H9 (cell line): ENCODE data around the gene CNIH1. TPM values are rescaled to one million over a fixed set of nuclear protein-coding genes. Genes with fewer than 3 reads are reported as not detected.

Experiments
- DNase-seq: peaks from one replicate; pipeline ENCODE4 v3.0.0-alpha.2; 2017
- H2AFZ ChIP-seq: one replicate; pipeline ENCODE4 v1.6.1; 2013; ENCODE audit warnings: mild to moderate bottlenecking, low read length, control low read depth, moderate library complexity
- H2AK5ac ChIP-seq: 2 replicates; pipeline ENCODE4 v1.6.1; 2013; ENCODE audit warnings: low read length, control low read depth, mixed read lengths; ENCODE audit not compliant: insufficient read length
- H2BK120ac ChIP-seq: one replicate; pipeline ENCODE4 v1.6.1; 2013; ENCODE audit warnings: low read depth, mild to moderate bottlenecking, low read length, control low read depth, inconsistent platforms; ENCODE audit not compliant: poor library complexity, severe bottlenecking
- H2BK12ac ChIP-seq: 2 replicates; pipeline ENCODE4 v1.6.1; 2013; ENCODE audit warnings: low read length, control low read depth, mixed read lengths, low read depth; ENCODE audit not compliant: insufficient read length
- H2BK15ac ChIP-seq: 2 replicates; pipeline ENCODE4 v1.6.1; 2013; ENCODE audit warnings: low read depth, low read length, control low read depth
- H2BK20ac ChIP-seq: one replicate; pipeline ENCODE4 v1.6.1; 2013; ENCODE audit warnings: low read depth, mild to moderate bottlenecking, low read length, control low read depth, inconsistent platforms; ENCODE audit not compliant: poor library complexity, severe bottlenecking
- H2BK5ac ChIP-seq: 2 replicates; pipeline ENCODE4 v1.6.1; 2013; ENCODE audit warnings: low read length, control low read depth, mixed read lengths; ENCODE audit not compliant: insufficient read length
- H3K14ac ChIP-seq: 2 replicates; pipeline ENCODE4 v1.6.1; 2013; ENCODE audit warnings: low read length, control low read depth; ENCODE audit not compliant: insufficient read depth
- H3K18ac ChIP-seq: 2 replicates; pipeline ENCODE4 v1.6.1; 2013; ENCODE audit warnings: low read depth, mild to moderate bottlenecking, mixed read lengths, low read length, control low read depth; ENCODE audit not compliant: insufficient read length
- H3K23ac ChIP-seq: 2 replicates; pipeline ENCODE4 v1.6.1; 2013; ENCODE audit warnings: low read length, control low read depth, mixed read lengths, low read depth; ENCODE audit not compliant: insufficient read length
- H3K23me2 ChIP-seq: 2 replicates; pipeline ENCODE4 v1.6.1; 2013; ENCODE audit warnings: low read depth, mild to moderate bottlenecking, mixed read lengths, low read length, control low read depth; ENCODE audit not compliant: insufficient read length, poor library complexity, severe bottlenecking
- H3K27ac ChIP-seq: 2 replicates; pipeline ENCODE4 v1.5.1; 2013; ENCODE audit warnings: low read length, control low read depth, mixed read lengths, low read depth; ENCODE audit not compliant: insufficient read length
- H3K27me3 ChIP-seq: 2 replicates; pipeline ENCODE4 v1.6.1; 2013; ENCODE audit warnings: low read length, control low read depth, inconsistent platforms; ENCODE audit not compliant: insufficient read depth
- H3K4ac ChIP-seq: 2 replicates; pipeline ENCODE4 v1.6.1; 2013; ENCODE audit warnings: low read depth, mild to moderate bottlenecking, control low read depth, inconsistent platforms, low read length, moderate library complexity
- H3K4me1 ChIP-seq: 2 replicates; pipeline ENCODE4 v1.6.1; 2013; ENCODE audit warnings: low read length, control low read depth, inconsistent platforms; ENCODE audit not compliant: insufficient read depth
- H3K4me2 ChIP-seq: 2 replicates; pipeline ENCODE4 v1.6.1; 2013; ENCODE audit warnings: low read length, control low read depth, mixed read lengths; ENCODE audit not compliant: insufficient read length, insufficient read depth
- H3K56ac ChIP-seq: 2 replicates; pipeline ENCODE4 v1.6.1; 2013; ENCODE audit warnings: low read depth, mild to moderate bottlenecking, mixed read lengths, low read length, control low read depth; ENCODE audit not compliant: insufficient read length
- H3K79me1 ChIP-seq: 2 replicates; pipeline ENCODE4 v1.6.1; 2013; ENCODE audit warnings: low read depth, mild to moderate bottlenecking, moderate library complexity, low read length, control low read depth, inconsistent platforms; ENCODE audit not compliant: insufficient read depth, poor library complexity, severe bottlenecking
- H3K79me2 ChIP-seq: 2 replicates; pipeline ENCODE4 v1.6.1; 2013; ENCODE audit warnings: low read length, control low read depth, inconsistent platforms; ENCODE audit not compliant: insufficient read depth
- H3K9ac ChIP-seq: 2 replicates; pipeline ENCODE4 v1.6.1; 2013; ENCODE audit warnings: low read length, control low read depth, mixed read lengths; ENCODE audit not compliant: insufficient read length; ENCODE audit errors: extremely low read depth
- H3K9me3 ChIP-seq: one replicate; pipeline ENCODE4 v1.6.1; 2013; ENCODE audit warnings: low read depth, low read length, inconsistent platforms; ENCODE audit not compliant: control insufficient read depth
- H3T11ph ChIP-seq: one replicate; pipeline ENCODE4 v1.6.1; 2013; ENCODE audit warnings: mild to moderate bottlenecking, low read length, control low read depth, inconsistent platforms
- H4K20me1 ChIP-seq: one replicate; pipeline ENCODE4 v1.6.1; 2013; ENCODE audit not compliant: control insufficient read depth, insufficient read length, insufficient read depth
- H4K5ac ChIP-seq: 2 replicates; pipeline ENCODE4 v1.6.1; 2013; ENCODE audit warnings: low read depth, mild to moderate bottlenecking, mixed read lengths, low read length, control low read depth; ENCODE audit not compliant: insufficient read length
- H4K8ac ChIP-seq: replicated peaks from 2 replicates; pipeline ENCODE4 v1.6.1; 2013; ENCODE audit warnings: low read length, control low read depth, mixed read lengths, low read depth; ENCODE audit not compliant: insufficient read length
- H4K91ac ChIP-seq: 2 replicates; pipeline ENCODE4 v1.6.1; 2013; ENCODE audit warnings: low read depth, mild to moderate bottlenecking, moderate library complexity, mixed read lengths, low read length, control low read depth; ENCODE audit not compliant: insufficient read length
- H3K27ac Mint-ChIP-seq, 3 experiments: 2 replicates in 2 of 3; 3 replicates in 1 of 3; pipeline ENCODE4 v1.8.0; 2020 to 2021; ENCODE audit warnings: mixed read lengths in 3 of 3, mild to moderate bottlenecking in 1 of 3, moderate library complexity in 1 of 3
- H3K27me3 Mint-ChIP-seq: 2 replicates; pipeline ENCODE4 v1.8.0; 2021; ENCODE audit warnings: low read depth, mild to moderate bottlenecking, moderate library complexity, mixed read lengths
- H3K36me3 Mint-ChIP-seq, 3 experiments: 2 replicates in 2 of 3; 3 replicates in 1 of 3; pipeline ENCODE4 v1.8.0; 2020 to 2021; ENCODE audit warnings: low read depth in 3 of 3, mixed read lengths in 3 of 3; ENCODE audit not compliant: insufficient read depth in 1 of 3
- H3K4me1 Mint-ChIP-seq, 2 experiments: 2 replicates each; pipeline ENCODE4 v1.8.0; 2020; ENCODE audit warnings: mixed read lengths in 2 of 2
- H3K4me3 Mint-ChIP-seq, 2 experiments: 2 replicates in 1 of 2; 3 replicates in 1 of 2; pipeline ENCODE4 v1.8.0; 2020 to 2021; ENCODE audit warnings: mild to moderate bottlenecking in 2 of 2, mixed read lengths in 2 of 2, moderate library complexity in 1 of 2
- H3K9me3 Mint-ChIP-seq, 2 experiments: 2 replicates in 1 of 2; 3 replicates in 1 of 2; pipeline ENCODE4 v1.8.0; 2020; ENCODE audit warnings: mild to moderate bottlenecking in 2 of 2, mixed read lengths in 2 of 2, moderate library complexity in 1 of 2
- WGBS: extraction: QIAGEN DNeasy Blood & Tissue Kit; methylation state at CpG from one replicate; pipeline ENCODE4 v1.1.7; 2013; ENCODE audit warnings: missing lambda C conversion rate, low lambda C conversion rate, mixed read lengths; ENCODE audit not compliant: insufficient read length; ENCODE audit errors: extremely low coverage; 5-methylcytosine and 5-hydroxymethylcytosine counted together
- total RNA-seq: library from RNA; stranded (reverse); gene quantifications from 2 replicates; pipeline ENCODE4 v1.2.1, GENCODE V29; 2021
- TF ChIP-seq, protein P1 (sequence below): fragments of 200-600 bp; sonication (generic); conservative IDR thresholded peaks from 3 replicates; pipeline ENCODE4 v1.8.0; 2021; ENCODE audit warnings: antibody characterized with exemption, mild to moderate bottlenecking

The CNIH1 gene
- total RNA-seq, 1 experiment from 2014 or later = 99.3 TPM

DNA sequence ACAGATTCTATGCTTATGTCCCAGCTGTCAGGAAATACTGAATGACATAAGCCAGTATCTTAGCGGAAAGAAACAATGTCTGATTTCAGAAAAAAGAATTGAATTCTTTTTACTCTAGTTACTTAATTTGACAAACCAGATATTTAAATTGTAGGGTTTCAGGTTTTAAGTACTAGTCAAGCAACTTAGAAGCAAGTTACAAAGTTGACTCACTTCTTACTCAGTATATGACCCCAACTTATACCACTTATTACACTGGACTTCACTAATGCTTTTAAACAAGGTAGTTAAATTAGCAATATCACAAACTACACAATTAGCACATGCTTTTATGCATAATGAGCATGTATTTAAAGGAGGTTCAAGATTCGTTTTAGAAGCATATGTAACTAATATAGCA is 40.5 kb upstream of the CNIH1 start:
- Histone ChIP-seq H3K4me2 (no peak overlapping the region), H3K18ac (no peak overlapping the region), H3K56ac (no peak overlapping the region), H4K20me1 (no peaks in the 10 kb centered on the region), H3K9me3 (no peaks in the 10 kb centered on the region), H2AK5ac (no peak overlapping the region), H3K79me1 (peaks cover 4% of the 10 kb centered on the region), H3K27ac (no peak overlapping the region), H2BK5ac (no peak overlapping the region), H2AFZ (no peak overlapping the region), H2BK20ac (no peak overlapping the region), H4K8ac (no peak overlapping the region), H2BK15ac (no peak overlapping the region), H2BK12ac (no peak overlapping the region), H3K27me3 (no peaks in the 10 kb centered on the region), H3K23ac (no peak overlapping the region), H3K4me1 (no peaks in the 10 kb centered on the region), H3T11ph (no peak overlapping the region), H3K9ac (no peak overlapping the region), H4K91ac (no peak overlapping the region), H3K4ac (no peak overlapping the region), H3K79me2 (peaks cover 17% of the 10 kb centered on the region), H4K5ac (no peak overlapping the region), H2BK120ac (no peak overlapping the region), H3K14ac (no peak overlapping the region), H3K23me2 (no peaks in the 10 kb centered on the region)
- Mint-ChIP-seq H3K9me3 (no peaks in the 10 kb centered on the region), H3K36me3 (peaks cover 9 to 40% (median 30%) of the 10 kb centered on the region in 3 experiments; a peak in 6 of 7 replicates), H3K4me3 (no peak overlapping the region), H3K27ac (no peak overlapping the region), H3K27me3 (no peaks in the 10 kb centered on the region), H3K4me1 (peaks cover 12 to 17% of the 10 kb centered on the region in 2 experiments)
- no CpG with 5 or more reads among the region's 2 CpGs for WGBS
- TF ChIP-seq, protein P1, sequence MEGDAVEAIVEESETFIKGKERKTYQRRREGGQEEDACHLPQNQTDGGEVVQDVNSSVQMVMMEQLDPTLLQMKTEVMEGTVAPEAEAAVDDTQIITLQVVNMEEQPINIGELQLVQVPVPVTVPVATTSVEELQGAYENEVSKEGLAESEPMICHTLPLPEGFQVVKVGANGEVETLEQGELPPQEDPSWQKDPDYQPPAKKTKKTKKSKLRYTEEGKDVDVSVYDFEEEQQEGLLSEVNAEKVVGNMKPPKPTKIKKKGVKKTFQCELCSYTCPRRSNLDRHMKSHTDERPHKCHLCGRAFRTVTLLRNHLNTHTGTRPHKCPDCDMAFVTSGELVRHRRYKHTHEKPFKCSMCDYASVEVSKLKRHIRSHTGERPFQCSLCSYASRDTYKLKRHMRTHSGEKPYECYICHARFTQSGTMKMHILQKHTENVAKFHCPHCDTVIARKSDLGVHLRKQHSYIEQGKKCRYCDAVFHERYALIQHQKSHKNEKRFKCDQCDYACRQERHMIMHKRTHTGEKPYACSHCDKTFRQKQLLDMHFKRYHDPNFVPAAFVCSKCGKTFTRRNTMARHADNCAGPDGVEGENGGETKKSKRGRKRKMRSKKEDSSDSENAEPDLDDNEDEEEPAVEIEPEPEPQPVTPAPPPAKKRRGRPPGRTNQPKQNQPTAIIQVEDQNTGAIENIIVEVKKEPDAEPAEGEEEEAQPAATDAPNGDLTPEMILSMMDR = no peak
- DNase-seq = no peak
